Adrenal gland (tissue), 12 donors: ENCODE results near the gene DNAJB8. TPM values are rescaled to one million over a fixed set of nuclear protein-coding genes. Genes with fewer than 3 reads are reported as not detected.

Experiments
- DNase-seq, 7 donors: peaks; one replicate each; pipeline ENCODE4 v3.0.0-alpha.2; 2019 to 2020
- H3K27ac ChIP-seq, 5 donors: fragments of 200-600 bp; sonication (generic) in 4 of 5; 1 replicate in 3 of 5; 2 replicates in 2 of 5; pipeline versions ENCODE4 v1.5.1 to v1.8.0; 2016 to 2020; ENCODE audit warnings: mild to moderate bottlenecking in 1 of 5
- H3K27me3 ChIP-seq: fragments of 200-600 bp; 2 replicates; pipeline ENCODE4 v1.8.0; 2021
- H3K36me3 ChIP-seq, 2 donors: fragments of 200-600 bp; replicated peaks in 1 of 2; 1 replicate in 1 of 2; 2 replicates in 1 of 2; pipeline versions ENCODE4 v1.5.1 to v1.8.0; 2018 to 2022
- H3K4me1 ChIP-seq, 2 donors: fragments of 200-600 bp; replicated peaks in 1 of 2; 1 replicate in 1 of 2; 2 replicates in 1 of 2; pipeline versions ENCODE4 v1.5.1 to v1.8.0; 2018 to 2021
- H3K4me3 ChIP-seq, 4 donors: fragments of 200-600 bp; sonication (generic) in 3 of 4; one replicate each; pipeline ENCODE4 v1.5.1; 2016 to 2018
- H3K9me3 ChIP-seq, 3 donors: fragments of 200-600 bp; sonication (generic) in 1 of 3; replicated peaks in 1 of 3; 1 replicate in 2 of 3; 2 replicates in 1 of 3; pipeline versions ENCODE4 v1.5.1 to v1.8.0; 2016 to 2021
- POLR2A ChIP-seq, 2 donors: fragments of 450-650 bp; IDR thresholded peaks; one replicate each; pipeline ENCODE4 v1.6.1; 2017; ENCODE audit warnings: antibody characterized with exemption in 2 of 2, mild to moderate bottlenecking in 2 of 2, moderate library complexity in 1 of 2
- WGBS, 4 donors: extraction: QIAGEN DNeasy Blood & Tissue Kit in 2 of 4; methylation state at CpG; one replicate each; pipeline versions ENCODE4 v1.1.5 to v1.1.7; 2013 to 2017; 5-methylcytosine and 5-hydroxymethylcytosine counted together
- intact Hi-C, 2 donors: fragments of 100-400 bp; cut with DNase I; formaldehyde crosslinking; loops; one replicate each; pipeline versions ENCODE4 v1.14.1 to v1.15.0; 2022 to 2023
- polyA plus RNA-seq, 3 donors: library from polyadenylated mRNA; stranded (reverse); fragments of 200-250 nt in 2 of 3; fragments of 350-450 nt in 1 of 3; fragmentation: Illumina TruSeq in 1 of 3; extraction: RNeasy Lipid Tissue Mini Kit (QIAGEN cat#74804) in 1 of 3; gene quantifications; one replicate each; pipeline ENCODE4 v1.2.3, GENCODE V29; 2013 to 2014
- total RNA-seq, 9 donors: library from RNA; depleted of rRNA in 4 of 9; stranded (reverse); fragments of >200 nt in 4 of 9; fragments of 120-200 nt in 1 of 9; fragmentation: NEBNext Ultra II Directional in 1 of 9; extraction: Animal tissue kit (Norgen Biotek cat#: 25700) in 1 of 9; gene quantifications; one replicate each; pipeline versions ENCODE4 v1.1.0 to v1.2.4, GENCODE V29; 2013 to 2023
- TF ChIP-seq, protein P1 (sequence below), 6 experiments: fragments of 450-650 bp in 4 of 6; fragments of 200-600 bp in 2 of 6; sonication (generic) in 1 of 6; IDR thresholded peaks; 1 replicate in 5 of 6; 2 replicates in 1 of 6; pipeline versions ENCODE4 v1.5.1 to v1.8.0; 2016 to 2021; ENCODE audit warnings: antibody characterized with exemption in 6 of 6, mild to moderate bottlenecking in 2 of 6, moderate library complexity in 1 of 6
- donor health status: healthy with polysubstance abuse.
- donor health status: Bipolar disorder and iron deficiency.
- donor health status: DM: yes; HTN: yes; CAD: no.
- donor health status: DM: no; HTN: no; CAD: no.
- donor health status: DM: no; HTN: no; CAD: no.
- donor health status: DM: yes; HTN: yes; CAD: no.

DNAJB8 gene
- total and polyA plus RNA-seq, 12 donors: not detected

DNA sequence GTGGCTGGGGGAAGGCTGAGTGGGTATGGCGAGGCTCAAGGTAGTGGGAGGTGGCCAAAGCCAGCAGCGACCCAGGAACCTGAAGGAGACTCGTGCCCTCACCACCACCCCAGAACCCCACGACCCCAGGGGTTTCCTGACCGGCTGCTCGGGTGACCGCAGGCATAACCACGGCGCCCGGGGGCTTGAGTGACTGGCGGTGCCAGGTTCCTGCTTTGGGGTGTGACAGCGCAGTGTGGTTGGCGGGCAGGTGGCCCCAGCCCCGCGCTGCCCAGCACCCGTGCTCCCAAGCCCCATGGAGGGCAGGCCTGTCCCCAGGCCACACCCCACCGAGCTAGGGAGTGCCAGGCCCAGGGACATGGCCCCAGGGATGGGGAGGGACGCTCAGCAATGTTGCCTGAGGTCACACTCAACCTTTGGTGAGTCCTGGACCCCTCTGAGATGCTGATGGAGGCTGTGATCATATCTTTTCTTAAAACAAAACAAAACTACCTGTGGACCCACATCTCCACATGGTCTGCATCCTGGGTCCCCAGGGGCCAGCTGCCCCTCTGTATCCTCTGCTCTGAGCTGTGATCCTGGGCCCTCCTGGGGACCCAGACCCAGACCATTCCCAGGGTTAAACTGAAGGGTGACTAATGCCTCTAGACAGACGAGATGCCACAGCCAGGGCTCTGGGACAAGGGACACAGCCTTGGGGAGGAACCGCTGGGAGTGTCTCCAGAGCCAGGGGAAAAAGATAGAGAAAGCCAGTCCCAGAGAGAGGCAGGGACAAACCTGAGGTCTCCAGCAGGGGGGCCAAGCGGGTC, 13.0 kb downstream of the DNAJB8 start:
- no peak overlapping the region for H3K27ac ChIP-seq
- no peak overlapping the region for H3K4me3 ChIP-seq
- 60 to 81% (median 71%) methylated on average over 5 to 21 of the region's 21 CpGs for WGBS, 4 donors
- TF ChIP-seq POLR2A (IDR thresholded peaks at IDR 0.05): no peak
- TF ChIP-seq, protein P1, sequence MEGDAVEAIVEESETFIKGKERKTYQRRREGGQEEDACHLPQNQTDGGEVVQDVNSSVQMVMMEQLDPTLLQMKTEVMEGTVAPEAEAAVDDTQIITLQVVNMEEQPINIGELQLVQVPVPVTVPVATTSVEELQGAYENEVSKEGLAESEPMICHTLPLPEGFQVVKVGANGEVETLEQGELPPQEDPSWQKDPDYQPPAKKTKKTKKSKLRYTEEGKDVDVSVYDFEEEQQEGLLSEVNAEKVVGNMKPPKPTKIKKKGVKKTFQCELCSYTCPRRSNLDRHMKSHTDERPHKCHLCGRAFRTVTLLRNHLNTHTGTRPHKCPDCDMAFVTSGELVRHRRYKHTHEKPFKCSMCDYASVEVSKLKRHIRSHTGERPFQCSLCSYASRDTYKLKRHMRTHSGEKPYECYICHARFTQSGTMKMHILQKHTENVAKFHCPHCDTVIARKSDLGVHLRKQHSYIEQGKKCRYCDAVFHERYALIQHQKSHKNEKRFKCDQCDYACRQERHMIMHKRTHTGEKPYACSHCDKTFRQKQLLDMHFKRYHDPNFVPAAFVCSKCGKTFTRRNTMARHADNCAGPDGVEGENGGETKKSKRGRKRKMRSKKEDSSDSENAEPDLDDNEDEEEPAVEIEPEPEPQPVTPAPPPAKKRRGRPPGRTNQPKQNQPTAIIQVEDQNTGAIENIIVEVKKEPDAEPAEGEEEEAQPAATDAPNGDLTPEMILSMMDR (IDR thresholded peaks at IDR 0.05): no peak
- no peaks in the 10 kb centered on the region for H3K9me3 ChIP-seq
- no peaks in the 10 kb centered on the region for H3K4me1 ChIP-seq
- intact Hi-C loops: no loop called here
- no peaks in the 10 kb centered on the region for H3K36me3 ChIP-seq
- DNase-seq: no peak
- peaks cover 4% of the 10 kb centered on the region for H3K27me3 ChIP-seq

DNA sequence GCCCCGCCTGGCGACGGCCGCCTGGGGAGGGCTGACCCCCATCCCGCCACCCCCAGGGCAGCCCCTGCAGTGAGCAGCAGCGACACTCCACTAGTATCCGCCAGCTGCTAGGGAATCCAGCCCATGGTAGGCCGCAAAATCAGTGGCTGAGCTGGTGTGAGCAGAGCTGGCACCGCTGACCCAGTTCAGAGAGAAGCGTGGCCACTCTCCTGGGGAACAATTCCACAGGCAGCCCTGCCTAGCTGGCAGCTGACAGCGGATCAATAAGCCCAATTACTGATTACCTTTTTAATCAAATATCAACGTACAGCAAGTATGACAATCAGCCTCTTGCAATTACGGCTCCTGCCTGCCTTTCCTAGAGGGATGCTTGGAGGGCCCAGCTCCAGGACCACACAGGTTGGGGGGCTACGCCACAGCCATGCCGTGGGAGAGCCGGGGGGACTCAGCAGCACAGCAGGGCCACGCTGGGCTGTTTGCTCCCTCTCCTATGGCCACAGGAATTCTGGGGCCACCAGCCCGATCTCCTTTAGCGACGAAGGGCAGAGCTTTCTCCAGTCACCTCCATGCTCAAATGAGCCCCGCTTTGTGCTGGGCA, 13.9 kb downstream of the DNAJB8 start:
- no peaks in the 10 kb centered on the region for H3K4me1 ChIP-seq
- H3K27me3 ChIP-seq: peaks cover 4% of the 10 kb centered on the region
- no peak overlapping the region for H3K27ac ChIP-seq
- WGBS, 4 donors: 66 to 86% (median 82%) methylated on average over 9 to 21 of the region's 21 CpGs
- H3K4me3 ChIP-seq: no peak overlapping the region
- no peak for TF ChIP-seq POLR2A (IDR thresholded peaks at IDR 0.05)
- TF ChIP-seq, protein P1 (IDR thresholded peaks at IDR 0.05): no peak
- intact Hi-C loops: no loop called here
- no peaks in the 10 kb centered on the region for H3K36me3 ChIP-seq
- no peak for DNase-seq
- no peaks in the 10 kb centered on the region for H3K9me3 ChIP-seq

DNA sequence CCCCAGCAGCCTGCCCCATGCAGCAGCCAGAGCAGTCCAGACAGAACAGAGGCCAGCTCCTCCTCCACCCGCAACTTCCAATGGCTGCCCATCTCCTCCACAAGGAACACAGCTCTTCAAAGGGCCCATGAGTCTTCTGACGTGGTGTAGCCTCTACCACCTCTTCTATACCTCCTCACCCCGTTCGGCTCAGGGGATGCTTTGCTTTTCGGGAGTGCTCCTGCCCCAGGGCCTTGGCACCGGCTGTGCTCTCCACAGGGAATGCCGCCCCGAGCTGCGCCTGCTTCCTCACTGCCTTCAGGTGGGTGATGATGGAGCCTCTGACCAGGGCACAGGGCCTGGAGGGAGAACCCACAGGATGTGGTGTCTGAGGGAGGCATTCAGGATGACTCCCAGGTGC, 14.6 kb downstream of the DNAJB8 start:
- TF ChIP-seq, protein P1 (IDR thresholded peaks at IDR 0.05): no peak
- TF ChIP-seq POLR2A (IDR thresholded peaks at IDR 0.05): no peak
- intact Hi-C loops: no loop called here
- WGBS, 4 donors: 80 to 90% (median 85%) methylated on average over 9 of the region's 9 CpGs
- no peak for DNase-seq
- Histone ChIP-seq H3K27ac (no peak overlapping the region), H3K4me1 (no peaks in the 10 kb centered on the region), H3K9me3 (no peaks in the 10 kb centered on the region), H3K36me3 (no peaks in the 10 kb centered on the region), H3K4me3 (no peak overlapping the region), H3K27me3 (peaks cover 4% of the 10 kb centered on the region)

DNA sequence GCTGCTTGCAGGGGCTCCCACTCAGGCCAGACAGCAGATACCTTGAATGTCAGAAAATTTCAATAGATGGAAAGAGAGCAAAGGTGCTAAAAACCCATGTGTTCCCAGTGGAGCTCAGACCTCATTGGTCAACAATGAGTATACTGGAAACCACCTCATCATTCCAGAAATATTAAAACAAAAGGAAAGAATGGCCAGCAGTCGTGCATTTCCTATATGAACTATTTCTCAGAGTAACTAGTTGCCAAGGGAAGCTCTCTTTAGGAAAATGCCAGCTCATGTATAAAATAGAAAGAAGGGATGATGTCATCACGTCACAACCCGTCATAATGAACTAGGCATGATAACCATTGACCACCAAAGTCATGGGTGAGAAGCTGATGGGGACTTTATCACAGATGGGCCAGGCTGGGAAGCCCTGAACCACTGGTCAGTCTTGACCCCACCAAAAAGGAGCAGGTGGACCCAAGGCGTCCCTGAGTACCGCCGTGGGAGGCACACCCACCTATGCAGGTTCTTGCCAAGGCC, 17.5 kb downstream of the DNAJB8 start:
- Histone ChIP-seq H3K4me1 (no peaks in the 10 kb centered on the region), H3K36me3 (no peaks in the 10 kb centered on the region), H3K27me3 (no peaks in the 10 kb centered on the region), H3K27ac (no peak overlapping the region), H3K9me3 (no peaks in the 10 kb centered on the region), H3K4me3 (no peak overlapping the region)
- intact Hi-C loops: no loop called here
- DNase-seq: no peak
- WGBS, 4 donors: 74 to 85% (median 78%) methylated on average over 6 of the region's 6 CpGs
- TF ChIP-seq, protein P1 (IDR thresholded peaks at IDR 0.05): no peak
- TF ChIP-seq POLR2A (IDR thresholded peaks at IDR 0.05): no peak
